ENCODE data around the gene DNAI7. TPM values are rescaled to one million over a fixed set of nuclear protein-coding genes. Genes with fewer than 3 reads are reported as not detected.

DNAI7 gene
- polyA plus RNA-seq, 2 of the 4 experiments (the other 2 are of a cell fraction): 0.36 to 0.43 TPM

GRCh38 chr12:25207411-25207810 is 12.5 kb upstream of the DNAI7 start:
- no peak for FAIRE-seq
- CTCF ChIA-PET: no interaction called here
- Histone ChIP-seq H3K4me1 (peaks cover 17% of the 10 kb centered on the region), H3K4me3 (no peak overlapping the region), H3K4me2 (0 out of 3 replicates have a peak overlapping the region, but pooled peaks have one; percentile 12), H3K27ac (no peak overlapping the region), H3K9me3 (no peaks in the 10 kb centered on the region)
- TF ChIP-seq BCL3 (IDR thresholded peaks at IDR 0.05): no peak
- TF ChIP-seq TFCP2L1 (CRISPR knock-in tag; IDR thresholded peaks at IDR 0.05): no peak
- no peak for TF ChIP-seq GATA3 (IDR thresholded peaks at IDR 0.05; ENCODE audit: borderline replicate concordance)
- TF ChIP-seq SREBF2 (IDR thresholded peaks at IDR 0.05): no peak
- TF ChIP-seq JUNB (IDR thresholded peaks at IDR 0.05): no peak
- no peak for TF ChIP-seq ZC3H11A (IDR thresholded peaks at IDR 0.05)
- TF ChIP-seq ZNF302 (CRISPR knock-in tag; IDR thresholded peaks at IDR 0.05): no peak
- TF ChIP-seq CBX2 (IDR thresholded peaks at IDR 0.05; ENCODE audit: borderline replicate concordance, low read depth): no peak
- TF ChIP-seq TP53 (CRISPR knock-in tag; IDR thresholded peaks at IDR 0.05): no peak
- no peak for TF ChIP-seq RAD21 (conservative IDR thresholded peaks at IDR 0.05 in 1 of 2, IDR thresholded peaks at IDR 0.05 in 1 of 2)
- no peak for TF ChIP-seq MYC (IDR thresholded peaks at IDR 0.05; ENCODE audit: borderline replicate concordance, low read length)
- no peak for TF ChIP-seq FOXS1 (CRISPR knock-in tag; IDR thresholded peaks at IDR 0.05)
- no peak for TF ChIP-seq BHLHE40 (IDR thresholded peaks at IDR 0.05; ENCODE audit: low read depth, low read length)
- POLR2A ChIA-PET: no interaction called here
- ATAC-seq: no peak
- WGBS (ENCODE audit: missing lambda C conversion rate): 96% methylated on average over 6 of the region's 6 CpGs
- DNase-seq (ENCODE audit: low read depth in 1 of 2, low spot score in 1 of 2): no peak

GRCh38 chr12:25202137-25202536 is 7.2 kb upstream of the DNAI7 start:
- 86% methylated on average over 2 of the region's 2 CpGs for WGBS (ENCODE audit: missing lambda C conversion rate)
- TF ChIP-seq EP300 (IDR thresholded peaks at IDR 0.05) (no peak), USF2 (IDR thresholded peaks at IDR 0.05) (no peak), RARB (CRISPR knock-in tag; IDR thresholded peaks at IDR 0.05) (no peak), EHF (CRISPR knock-in tag; IDR thresholded peaks at IDR 0.05) (no peak), BCL3 (IDR thresholded peaks at IDR 0.05) (no peak), HEYL (CRISPR knock-in tag; IDR thresholded peaks at IDR 0.05) (no peak), PHF8 (IDR thresholded peaks at IDR 0.05; ENCODE audit: borderline replicate concordance, low read depth) (no peak), FOXS1 (CRISPR knock-in tag; IDR thresholded peaks at IDR 0.05) (no peak), HES2 (IDR thresholded peaks at IDR 0.05) (no peak)
- no peak for FAIRE-seq

GRCh38 chr12:25200703-25201102 is 5.7 kb upstream of the DNAI7 start:
- CTCF ChIA-PET: no interaction called here
- DNase-seq (ENCODE audit: low read depth in 1 of 2, low spot score in 1 of 2): no peak
- Histone ChIP-seq H3K9me3 (no peaks in the 10 kb centered on the region), H3K27ac (no peak overlapping the region), H3K4me3 (no peak overlapping the region), H3K4me2 (no peak overlapping the region), H3K4me1 (no peaks in the 10 kb centered on the region)
- TF ChIP-seq RCOR1 (IDR thresholded peaks at IDR 0.05; ENCODE audit: low read depth, low read length) (no peak), JUN (IDR thresholded peaks at IDR 0.05) (no peak), FOSB (CRISPR knock-in tag; IDR thresholded peaks at IDR 0.05) (no peak), POLR2AphosphoS2 (conservative IDR thresholded peaks at IDR 0.05; ENCODE audit: low read length) (no peak), CBX2 (IDR thresholded peaks at IDR 0.05; ENCODE audit: borderline replicate concordance, low read depth) (no peak), ELK1 (IDR thresholded peaks at IDR 0.05; ENCODE audit: low read depth, low read length) (no peak), ZNF302 (CRISPR knock-in tag; IDR thresholded peaks at IDR 0.05) (no peak), EP300 (IDR thresholded peaks at IDR 0.05) (no peak), BHLHE40 (IDR thresholded peaks at IDR 0.05; ENCODE audit: low read depth, low read length) (no peak)
- 71% methylated on average over 1 of the region's 1 CpG for WGBS (ENCODE audit: missing lambda C conversion rate)
- POLR2A ChIA-PET: no interaction called here
- ATAC-seq: peak in 1 of 2 experiments; percentile 46; a peak in 3 of 6 replicates
- no peak for FAIRE-seq

More at GRCh38 chr12:25202137-25202536, 7.2 kb upstream of the DNAI7 start:
- ChIA-PET CTCF (interaction anchor here (1.0 kb wide), 1 partner anchor 10 kb away, joined by 3 read pairs; no protein-coding TSS in a partner anchor), POLR2A (no interaction called here)
- Histone ChIP-seq H3K4me3 (no peak overlapping the region), H3K27ac (no peak overlapping the region), H3K4me2 (no peak overlapping the region), H3K4me1 (no peaks in the 10 kb centered on the region; the same call in 2 of the 3 replicates), H3K9me3 (no peaks in the 10 kb centered on the region)
- DNase-seq (ENCODE audit: low read depth in 1 of 2, low spot score in 1 of 2): no peak
- ATAC-seq: peak in 1 of 2 experiments; percentile 39; a peak in 3 of 6 replicates

All from A549 (cell line).